Endothelial cell of umbilical vein (primary cell): Measurements from ENCODE around the gene ANKMY2. TPM values are rescaled to one million over a fixed set of nuclear protein-coding genes. Genes with fewer than 3 reads are reported as not detected.

Experiments
- BruUV-seq: library from RNA; stranded (reverse); fragments of 400-500 nt; replicated peaks from 2 replicates; lab custom pipeline; 2021; lab: Mats Ljungman, UMichigan
- CTCF ChIA-PET: fragments of 300-600, 350-600 bp; sonication (Branson Sonifier 250); formaldehyde crosslinking; loops from one replicate; lab custom pipeline; 2021; ENCODE audit warnings: antibody characterized with exemption, inconsistent platforms; lab: Charles Lee
- POLR2A ChIA-PET: fragments of 300-600, 350-600 bp; sonication (Branson Sonifier 250); formaldehyde crosslinking; loops from one replicate; lab custom pipeline; 2021; ENCODE audit warnings: antibody characterized with exemption, inconsistent platforms; lab: Charles Lee
- DNase-seq: peaks from one replicate; pipeline ENCODE4 v3.0.0-alpha.2; 2011; ENCODE audit warnings: low read depth, low spot score
- FAIRE-seq: peaks from 2 replicates; lab custom pipeline; 2011; peaks lifted over from hg19 to GRCh38; lab: Jason Lieb, UNC
- H2AFZ ChIP-seq: 2 replicates; pipeline ENCODE4 v1.6.0; 2012; ENCODE audit warnings: low read depth, low read length, control low read depth, inconsistent platforms
- H3K27ac ChIP-seq: 2 replicates; pipeline ENCODE4 v1.5.1; 2011; ENCODE audit warnings: low read depth, mild to moderate bottlenecking, control low read depth, low read length, moderate library complexity; ENCODE audit not compliant: insufficient read depth
- H3K27me3 ChIP-seq, 2 experiments: 2 replicates each; pipeline versions ENCODE4 v1.6.0 to v1.6.1; 2011; ENCODE audit warnings: low read length in 2 of 2, mixed read lengths in 1 of 2; ENCODE audit not compliant: control insufficient read depth in 2 of 2, insufficient read depth in 2 of 2
- H3K36me3 ChIP-seq, 2 experiments: 2 replicates in 1 of 2; 3 replicates in 1 of 2; pipeline ENCODE4 v1.5.1; 2011; ENCODE audit warnings: low read length in 2 of 2, mild to moderate bottlenecking in 1 of 2, moderate library complexity in 1 of 2; ENCODE audit not compliant: control insufficient read depth in 2 of 2, insufficient read depth in 2 of 2; ENCODE audit errors: extremely low read depth in 1 of 2
- H3K4me1 ChIP-seq: 3 replicates; pipeline ENCODE4 v1.5.1; 2011; ENCODE audit warnings: mild to moderate bottlenecking, low read length; ENCODE audit not compliant: control insufficient read depth, insufficient read depth; ENCODE audit errors: extremely low read depth
- H3K4me2 ChIP-seq: 2 replicates; pipeline ENCODE4 v1.6.1; 2011; ENCODE audit warnings: low read length, control low read depth, mixed read lengths; ENCODE audit not compliant: insufficient read depth
- H3K4me3 ChIP-seq, 3 experiments: fragments of 200-600 bp in 1 of 3; sonication (generic), shearing (Covaris generic) in 1 of 3; replicated peaks in 1 of 3; 2 replicates each; pipeline ENCODE4 v1.5.1; 2011 to 2016; ENCODE audit warnings: control low read depth in 3 of 3, low read length in 3 of 3, mild to moderate bottlenecking in 2 of 3, inconsistent platforms in 1 of 3, low read depth in 1 of 3, moderate library complexity in 1 of 3; ENCODE audit not compliant: insufficient read depth in 1 of 3
- H3K79me2 ChIP-seq: 2 replicates; pipeline ENCODE4 v1.6.0; 2012; ENCODE audit warnings: low read length, inconsistent platforms; ENCODE audit not compliant: control insufficient read depth, insufficient read depth
- H3K9ac ChIP-seq: replicated peaks from 2 replicates; pipeline ENCODE3; 2011; ENCODE audit warnings: low read length, control low read depth; ENCODE audit not compliant: insufficient read depth; ENCODE audit errors: extremely low read depth
- H3K9me1 ChIP-seq: replicated peaks from 3 replicates; pipeline ENCODE4 v1.6.0; 2011; ENCODE audit warnings: mild to moderate bottlenecking, low read length; ENCODE audit not compliant: control insufficient read depth, insufficient read depth; ENCODE audit errors: extremely low read depth
- H3K9me3 ChIP-seq: replicated peaks from 2 replicates; pipeline ENCODE4 v1.5.1; 2012; ENCODE audit warnings: low read length, inconsistent platforms; ENCODE audit not compliant: control insufficient read depth, insufficient read depth
- H4K20me1 ChIP-seq: replicated peaks from 2 replicates; pipeline ENCODE3; 2011; ENCODE audit warnings: mild to moderate bottlenecking, low read length; ENCODE audit not compliant: control insufficient read depth, insufficient read depth; ENCODE audit errors: extremely low read depth
- EZH2 ChIP-seq: IDR thresholded peaks from 2 replicates; pipeline ENCODE4 v1.6.1; 2012; ENCODE audit warnings: borderline replicate concordance, low read depth, mild to moderate bottlenecking, moderate library complexity, low read length, inconsistent platforms; ENCODE audit not compliant: severe bottlenecking
- FOS ChIP-seq: IDR thresholded peaks from 2 replicates; pipeline ENCODE4 v1.6.1; 2011; ENCODE audit warnings: mild to moderate bottlenecking, low read length, moderate library complexity, borderline replicate concordance; ENCODE audit not compliant: insufficient read depth
- GATA2 ChIP-seq: IDR thresholded peaks from 2 replicates; pipeline ENCODE4 v1.7.0; 2011; ENCODE audit warnings: low read depth, mild to moderate bottlenecking, moderate library complexity, mixed read lengths, low read length; ENCODE audit not compliant: insufficient read length, insufficient read depth
- JUN ChIP-seq: IDR thresholded peaks from 2 replicates; pipeline ENCODE4 v1.6.1; 2011; ENCODE audit warnings: borderline replicate concordance, low read depth; ENCODE audit not compliant: insufficient read length, insufficient read depth
- MYC ChIP-seq: IDR thresholded peaks from one replicate; pipeline ENCODE4 v1.6.1; 2011; ENCODE audit warnings: mild to moderate bottlenecking, low read depth, low read length
- POLR2A ChIP-seq: IDR thresholded peaks from 2 replicates; pipeline ENCODE4 v1.6.1; 2012; ENCODE audit warnings: low read depth, mild to moderate bottlenecking, control low read depth, low read length
- POLR2AphosphoS5 ChIP-seq: IDR thresholded peaks from 2 replicates; pipeline ENCODE4 v1.6.1; 2012; ENCODE audit warnings: low read depth, mild to moderate bottlenecking, control low read depth, low read length, moderate library complexity; ENCODE audit not compliant: insufficient read depth
- dilution Hi-C: fragments of 300-500 bp; cut with MboI; formaldehyde crosslinking; loops from one replicate; pipeline ENCODE4 v1.15.0; 2019; ENCODE audit warnings: low sequenced_read_pairs; ENCODE audit not compliant: extremely low pct_ligation_motif_present
- intact Hi-C: fragments of 100-400 bp; cut with micrococcal nuclease; formaldehyde crosslinking; loops from one replicate; pipeline ENCODE4 v1.10.0; 2022
- polyA plus RNA-seq, 4 experiments: library from polyadenylated mRNA; depleted of rRNA in 3 of 4; stranded (reverse) in 3 of 4; unstranded in 1 of 4; fragments of >200 nt; gene quantifications; 2 replicates each; pipeline versions ENCODE4 v1.2.1 to v1.2.3, GENCODE V29; 2011 to 2012; ENCODE audit warnings: missing spikeins in 1 of 4
- total RNA-seq: library from RNA; stranded (reverse); gene quantifications from 2 replicates; pipeline ENCODE4 v1.2.3, GENCODE V29; 2021
- TF ChIP-seq, protein P1 (sequence below), 2 donors: IDR thresholded peaks; 1 replicate in 1 of 2; 2 replicates in 1 of 2; pipeline ENCODE4 v1.5.1; 2011; ENCODE audit warnings: low read length in 2 of 2, mild to moderate bottlenecking in 2 of 2, moderate library complexity in 2 of 2, control low read depth in 1 of 2, inconsistent platforms in 1 of 2, low read depth in 1 of 2; ENCODE audit not compliant: insufficient read depth in 1 of 2; ENCODE audit errors: extremely low read depth in 1 of 2
- TF ChIP-seq, protein P2 (sequence below): IDR thresholded peaks from 2 replicates; pipeline ENCODE4 v1.6.1; 2011; ENCODE audit not compliant: insufficient read depth, insufficient read length

ANKMY2 gene
- total and polyA plus RNA-seq, 2 donors (not counting 3 experiments of a cell fraction or from before 2014, with no cell fraction given): 7.7 to 11.6 TPM

DNA sequence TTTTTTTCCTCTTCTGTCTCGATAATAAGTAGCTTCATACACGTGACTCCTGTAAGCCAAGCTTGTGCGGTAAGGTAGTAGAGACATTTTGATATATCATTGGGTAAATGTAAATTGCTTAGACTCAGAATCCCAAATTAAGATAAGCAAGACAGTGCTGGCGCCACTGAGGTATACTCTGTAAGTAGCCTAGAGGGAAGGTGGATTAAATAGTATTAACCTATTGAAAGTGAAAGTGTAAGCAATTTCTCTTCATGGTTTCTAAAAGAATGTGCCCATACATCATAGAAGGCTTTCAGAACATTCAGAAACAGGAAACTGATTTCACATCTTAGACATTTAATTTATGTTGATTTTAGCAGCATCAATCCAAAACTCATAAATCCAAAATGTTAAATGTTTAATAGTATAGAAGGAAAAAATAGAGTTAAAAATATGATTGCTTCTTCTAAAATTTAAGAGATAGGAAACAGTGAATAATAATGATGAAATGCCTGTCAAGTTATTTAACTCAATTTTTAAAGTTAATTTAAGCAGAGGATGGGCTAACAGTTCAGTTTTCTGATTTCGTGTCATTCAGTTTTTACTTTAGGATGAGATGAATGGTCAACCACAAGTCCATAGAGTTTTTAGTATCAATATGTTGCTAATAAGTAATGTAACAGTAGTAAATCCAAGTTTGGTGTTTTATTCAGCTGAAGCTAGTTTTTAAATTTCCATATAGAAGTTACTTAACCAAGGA lies 82.1 kb downstream of the ANKMY2 start:
- BruUV-seq: no TSS peak
- no peaks in the 10 kb centered on the region for H3K27me3 ChIP-seq
- TF ChIP-seq EZH2 (no peak), POLR2A (no peak), POLR2AphosphoS5 (no peak), GATA2 (no peak), FOS (no peak), JUN (no peak), MYC (no peak)
- TF ChIP-seq, protein P1, sequence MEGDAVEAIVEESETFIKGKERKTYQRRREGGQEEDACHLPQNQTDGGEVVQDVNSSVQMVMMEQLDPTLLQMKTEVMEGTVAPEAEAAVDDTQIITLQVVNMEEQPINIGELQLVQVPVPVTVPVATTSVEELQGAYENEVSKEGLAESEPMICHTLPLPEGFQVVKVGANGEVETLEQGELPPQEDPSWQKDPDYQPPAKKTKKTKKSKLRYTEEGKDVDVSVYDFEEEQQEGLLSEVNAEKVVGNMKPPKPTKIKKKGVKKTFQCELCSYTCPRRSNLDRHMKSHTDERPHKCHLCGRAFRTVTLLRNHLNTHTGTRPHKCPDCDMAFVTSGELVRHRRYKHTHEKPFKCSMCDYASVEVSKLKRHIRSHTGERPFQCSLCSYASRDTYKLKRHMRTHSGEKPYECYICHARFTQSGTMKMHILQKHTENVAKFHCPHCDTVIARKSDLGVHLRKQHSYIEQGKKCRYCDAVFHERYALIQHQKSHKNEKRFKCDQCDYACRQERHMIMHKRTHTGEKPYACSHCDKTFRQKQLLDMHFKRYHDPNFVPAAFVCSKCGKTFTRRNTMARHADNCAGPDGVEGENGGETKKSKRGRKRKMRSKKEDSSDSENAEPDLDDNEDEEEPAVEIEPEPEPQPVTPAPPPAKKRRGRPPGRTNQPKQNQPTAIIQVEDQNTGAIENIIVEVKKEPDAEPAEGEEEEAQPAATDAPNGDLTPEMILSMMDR (IDR thresholded peaks at IDR 0.05; ENCODE audit: extremely low read depth in 1 of 2, insufficient read depth in 1 of 2, low read depth in 1 of 2, low read length in 2 of 2): no peak
- TF ChIP-seq, protein P2, sequence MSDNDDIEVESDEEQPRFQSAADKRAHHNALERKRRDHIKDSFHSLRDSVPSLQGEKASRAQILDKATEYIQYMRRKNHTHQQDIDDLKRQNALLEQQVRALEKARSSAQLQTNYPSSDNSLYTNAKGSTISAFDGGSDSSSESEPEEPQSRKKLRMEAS: no peak
- no peaks in the 10 kb centered on the region for H3K9me3 ChIP-seq
- CTCF ChIA-PET: interaction anchor here (1.0 to 2.6 kb wide), 3 partner anchors 12 to 497 kb away, joined by 3 to 85 read pairs (median 67); no protein-coding TSS in a partner anchor
- no peaks in the 10 kb centered on the region for H4K20me1 ChIP-seq
- no peak for FAIRE-seq
- DNase-seq: peak; percentile 41
- POLR2A ChIA-PET: no interaction called here
- no peaks in the 10 kb centered on the region for H3K36me3 ChIP-seq
- no peak overlapping the region for H3K4me3 ChIP-seq
- no peak overlapping the region for H3K9ac ChIP-seq
- H2AFZ ChIP-seq: peak overlapping the region; percentile 50
- intact Hi-C loops (loop anchor here (10.0 kb wide), 2 partner anchors 879 to 1259 kb away; partner anchors contain the start of gene MEOX2), dilution Hi-C loops (no loop called here)
- peaks cover 13% of the 10 kb centered on the region for H3K4me1 ChIP-seq
- H3K27ac ChIP-seq: no peak overlapping the region
- H3K9me1 ChIP-seq: no peaks in the 10 kb centered on the region
- no peaks in the 10 kb centered on the region for H3K79me2 ChIP-seq
- peak overlapping the region; percentile 4 for H3K4me2 ChIP-seq
